ENCODE data around the gene STARD13.

STARD13 gene

DNA sequence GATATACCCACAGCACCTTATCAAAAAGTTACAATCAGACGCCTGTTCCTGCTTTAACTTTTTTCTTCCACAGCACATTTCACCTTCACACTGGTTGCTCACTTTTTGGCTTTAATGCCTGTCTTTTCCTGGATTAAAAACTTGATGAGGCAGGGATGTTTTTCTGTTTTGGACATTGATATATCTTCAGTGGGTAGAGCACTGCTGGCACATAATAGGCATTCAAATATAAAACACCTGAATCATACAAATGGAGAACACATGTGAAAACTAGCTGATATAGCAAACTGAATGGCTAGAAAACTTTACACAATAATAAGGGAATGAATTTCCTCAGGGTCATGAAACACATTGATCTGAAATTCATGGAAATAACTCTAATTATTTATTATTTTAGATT lies 65.6 kb downstream of the STARD13 start:
- TF ChIP-seq, protein P1, sequence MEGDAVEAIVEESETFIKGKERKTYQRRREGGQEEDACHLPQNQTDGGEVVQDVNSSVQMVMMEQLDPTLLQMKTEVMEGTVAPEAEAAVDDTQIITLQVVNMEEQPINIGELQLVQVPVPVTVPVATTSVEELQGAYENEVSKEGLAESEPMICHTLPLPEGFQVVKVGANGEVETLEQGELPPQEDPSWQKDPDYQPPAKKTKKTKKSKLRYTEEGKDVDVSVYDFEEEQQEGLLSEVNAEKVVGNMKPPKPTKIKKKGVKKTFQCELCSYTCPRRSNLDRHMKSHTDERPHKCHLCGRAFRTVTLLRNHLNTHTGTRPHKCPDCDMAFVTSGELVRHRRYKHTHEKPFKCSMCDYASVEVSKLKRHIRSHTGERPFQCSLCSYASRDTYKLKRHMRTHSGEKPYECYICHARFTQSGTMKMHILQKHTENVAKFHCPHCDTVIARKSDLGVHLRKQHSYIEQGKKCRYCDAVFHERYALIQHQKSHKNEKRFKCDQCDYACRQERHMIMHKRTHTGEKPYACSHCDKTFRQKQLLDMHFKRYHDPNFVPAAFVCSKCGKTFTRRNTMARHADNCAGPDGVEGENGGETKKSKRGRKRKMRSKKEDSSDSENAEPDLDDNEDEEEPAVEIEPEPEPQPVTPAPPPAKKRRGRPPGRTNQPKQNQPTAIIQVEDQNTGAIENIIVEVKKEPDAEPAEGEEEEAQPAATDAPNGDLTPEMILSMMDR (IDR thresholded peaks at IDR 0.05): no peak
- Mint-ChIP-seq H3K4me3 (no peak overlapping the region), H3K9me3 (peaks cover 9% of the 10 kb centered on the region), H3K27me3 (ENCODE audit: low read depth, poor library complexity) (peaks cover 7% of the 10 kb centered on the region), H3K36me3 (ENCODE audit: low read depth) (no peaks in the 10 kb centered on the region), H3K4me1 (peaks cover 9% of the 10 kb centered on the region), H3K27ac (no peak overlapping the region)
- DNase-seq: no peak

DNA sequence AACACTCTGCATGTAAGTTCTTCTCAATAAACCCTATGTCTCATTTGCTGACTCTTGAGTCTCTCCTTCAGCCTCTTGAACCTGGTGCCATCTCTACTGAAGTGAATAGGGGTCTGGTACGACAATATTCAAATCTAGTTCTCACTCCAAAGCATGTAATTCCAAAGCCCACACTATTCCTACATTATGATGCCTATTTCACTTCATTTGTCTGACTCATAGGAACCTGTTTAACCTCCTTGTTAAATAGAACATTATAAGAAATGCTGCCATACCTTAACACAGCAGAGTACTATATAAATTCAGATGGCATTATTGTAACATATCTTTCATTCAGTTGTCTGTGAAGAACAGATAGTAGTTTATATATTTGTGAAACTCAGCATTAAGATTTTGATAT lies 67.1 kb downstream of the STARD13 start:
- Mint-ChIP-seq H3K27ac (no peak overlapping the region), H3K4me3 (no peak overlapping the region), H3K27me3 (ENCODE audit: low read depth, poor library complexity) (peaks cover 10% of the 10 kb centered on the region), H3K9me3 (no peaks in the 10 kb centered on the region), H3K4me1 (peaks cover 22% of the 10 kb centered on the region), H3K36me3 (ENCODE audit: low read depth) (no peaks in the 10 kb centered on the region)
- TF ChIP-seq, protein P1 (IDR thresholded peaks at IDR 0.05): no peak
- no peak for DNase-seq

DNA sequence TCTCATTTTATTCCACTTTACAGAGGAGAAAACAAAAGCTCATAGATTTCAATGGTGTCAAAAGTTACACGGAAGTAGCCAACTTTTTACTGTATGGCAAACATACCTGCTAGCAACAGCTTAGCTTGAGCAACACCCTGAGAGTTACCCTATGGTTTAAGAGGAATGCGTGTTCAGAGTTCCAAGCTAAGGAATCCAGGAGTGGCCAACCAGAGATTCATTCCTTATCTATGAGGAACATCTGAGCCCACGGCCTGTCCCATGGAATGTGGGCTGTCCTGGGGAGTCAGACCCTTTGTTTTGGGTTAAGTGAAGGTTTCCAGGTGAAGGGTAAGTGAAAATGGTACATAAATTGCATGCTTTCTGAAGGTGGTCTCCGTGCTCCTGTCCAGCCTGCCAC lies 67.5 kb downstream of the STARD13 start:
- H3K36me3 Mint-ChIP-seq (ENCODE audit: low read depth): no peaks in the 10 kb centered on the region
- H3K4me3 Mint-ChIP-seq: no peak overlapping the region
- peaks cover 10% of the 10 kb centered on the region for H3K27me3 Mint-ChIP-seq (ENCODE audit: low read depth, poor library complexity)
- H3K9me3 Mint-ChIP-seq: no peaks in the 10 kb centered on the region
- no peak overlapping the region for H3K27ac Mint-ChIP-seq
- no peak for DNase-seq
- peaks cover 26% of the 10 kb centered on the region for H3K4me1 Mint-ChIP-seq
- TF ChIP-seq, protein P1 (IDR thresholded peaks at IDR 0.05): no peak

DNA sequence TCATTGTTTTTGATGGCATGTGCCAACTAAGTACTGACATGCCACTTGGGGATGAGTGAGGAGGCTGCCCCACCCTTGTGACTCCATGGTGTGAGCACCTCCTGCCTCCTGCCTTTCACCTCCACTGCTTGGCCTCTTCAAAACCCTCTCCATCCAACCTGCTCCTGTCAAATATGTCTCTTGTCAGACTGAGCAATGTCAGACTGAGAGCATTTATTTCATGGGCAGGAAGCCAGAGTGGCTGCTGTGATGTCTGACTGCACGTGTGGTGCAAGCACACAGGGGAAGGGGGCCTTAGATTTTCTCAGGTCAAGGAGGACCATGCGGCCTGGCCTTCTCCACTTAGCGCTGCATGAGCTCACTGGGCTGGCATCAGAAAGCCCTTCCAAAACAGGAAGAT lies 68.3 kb downstream of the STARD13 start:
- peaks cover 28% of the 10 kb centered on the region for H3K4me1 Mint-ChIP-seq
- no peak for DNase-seq
- H3K27ac Mint-ChIP-seq: no peak overlapping the region

DNA sequence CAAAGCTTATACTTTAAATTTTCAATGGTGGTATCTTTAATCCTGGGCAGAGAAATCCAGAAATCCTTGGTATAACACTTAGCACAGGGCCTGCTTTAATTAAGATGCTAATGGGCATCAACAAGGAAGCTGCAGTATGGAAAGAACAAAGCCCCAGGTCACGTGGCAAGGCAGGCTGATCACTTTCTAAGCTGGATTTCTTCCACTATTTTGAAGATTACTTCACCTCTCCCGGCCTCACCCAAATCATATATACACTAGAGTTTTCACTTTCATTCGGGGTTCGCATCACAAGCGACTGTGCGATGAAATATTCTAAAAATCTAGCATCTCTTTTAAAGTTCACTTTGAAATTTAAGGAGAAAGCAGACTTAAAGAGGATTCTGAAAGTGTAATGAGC lies 71.8 kb downstream of the STARD13 start:
- Mint-ChIP-seq H3K4me1 (peaks cover 33% of the 10 kb centered on the region), H3K9me3 (no peaks in the 10 kb centered on the region), H3K27me3 (ENCODE audit: low read depth, poor library complexity) (peaks cover 11% of the 10 kb centered on the region), H3K27ac (no peak overlapping the region), H3K36me3 (ENCODE audit: low read depth) (no peaks in the 10 kb centered on the region), H3K4me3 (no peak overlapping the region)
- TF ChIP-seq, protein P1 (IDR thresholded peaks at IDR 0.05): no peak
- no peak for DNase-seq

More for the DNA sequence above, 68.3 kb downstream of the STARD13 start:
- Mint-ChIP-seq H3K9me3 (no peaks in the 10 kb centered on the region), H3K27me3 (ENCODE audit: low read depth, poor library complexity) (peaks cover 10% of the 10 kb centered on the region), H3K36me3 (ENCODE audit: low read depth) (no peaks in the 10 kb centered on the region), H3K4me3 (no peak overlapping the region)
- TF ChIP-seq, protein P1 (IDR thresholded peaks at IDR 0.05): no peak

DNA sequence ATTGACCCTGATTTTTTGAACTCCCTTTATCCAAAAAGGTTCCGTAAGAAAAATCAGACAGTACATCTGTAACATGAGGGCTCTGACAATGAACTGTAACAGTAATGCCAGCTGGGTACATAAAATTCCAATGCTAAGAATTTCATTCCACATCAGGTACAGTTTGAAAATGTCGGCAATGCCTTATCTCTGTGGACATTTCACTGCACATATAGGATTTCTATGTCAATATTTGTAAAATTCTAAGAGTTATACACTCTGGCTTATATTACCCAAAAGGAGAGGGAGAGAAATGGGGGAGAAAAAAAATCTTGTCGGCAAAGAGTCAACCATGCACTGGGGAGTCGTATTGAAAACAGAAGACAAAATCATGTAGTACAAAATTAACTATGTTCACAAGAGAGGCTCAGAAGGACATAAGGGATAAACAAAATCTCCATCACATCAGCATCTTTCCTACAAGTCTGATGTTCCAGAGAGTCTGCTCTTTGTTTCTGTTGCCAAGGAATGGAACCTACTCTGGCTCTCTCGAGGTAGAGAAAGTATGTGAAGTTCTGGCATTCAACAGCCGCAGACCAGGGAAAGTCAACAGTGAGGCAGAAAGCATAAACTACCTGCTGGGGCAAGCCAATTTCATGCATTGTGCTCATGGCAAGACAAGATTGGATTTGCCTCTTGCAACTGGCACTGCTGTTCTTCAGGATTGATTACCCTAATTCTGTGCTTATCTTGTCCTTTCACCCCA lies 72.4 kb downstream of the STARD13 start:
- Mint-ChIP-seq H3K4me3 (no peak overlapping the region), H3K27ac (no peak overlapping the region), H3K9me3 (no peaks in the 10 kb centered on the region), H3K27me3 (ENCODE audit: low read depth, poor library complexity) (peaks cover 16% of the 10 kb centered on the region), H3K36me3 (ENCODE audit: low read depth) (no peaks in the 10 kb centered on the region), H3K4me1 (peaks cover 37% of the 10 kb centered on the region)
- TF ChIP-seq, protein P1 (IDR thresholded peaks at IDR 0.05): no peak
- DNase-seq: no peak

Measured in nephron progenitor cell (in vitro differentiated cells).